Lung (tissue), 10 donors: ENCODE results near the gene RSRP1. TPM values are rescaled to one million over a fixed set of nuclear protein-coding genes. Genes with fewer than 3 reads are reported as not detected.
"Not testable (repeated sequence)": the region's sequence is repeated elsewhere in the genome, so short reads cannot be mapped to it uniquely, and the experiment has no call there.

Experiments
- ATAC-seq: fragments of 200-7000 bp; cut with Tn5 transposase; one replicate; pipeline ENCODE4 v1.9.1; 2020; ENCODE audit warnings: moderate number of reproducible peaks; ENCODE audit not compliant: insufficient read depth, low FRiP score
- DNase-seq, 3 donors: peaks; one replicate each; pipeline ENCODE4 v3.0.0-alpha.2; 2013 to 2017
- H3K27ac ChIP-seq, 2 donors: one replicate each; pipeline ENCODE4 v1.5.1; 2013; ENCODE audit warnings: mild to moderate bottlenecking in 2 of 2, moderate library complexity in 2 of 2, control low read depth in 1 of 2, inconsistent platforms in 1 of 2, low read depth in 1 of 2, low read length in 1 of 2
- H3K27me3 ChIP-seq, 3 donors: one replicate each; pipeline ENCODE4 v1.5.1; 2013; ENCODE audit warnings: low read length in 2 of 3; ENCODE audit not compliant: control insufficient read depth in 3 of 3, insufficient read depth in 3 of 3
- H3K36me3 ChIP-seq, 4 donors: one replicate each; pipeline ENCODE4 v1.5.1; 2013; ENCODE audit warnings: low read length in 4 of 4, mild to moderate bottlenecking in 1 of 4, moderate library complexity in 1 of 4; ENCODE audit not compliant: control insufficient read depth in 4 of 4, insufficient read depth in 4 of 4
- H3K4me1 ChIP-seq, 5 donors: one replicate each; pipeline ENCODE4 v1.5.1; 2013; ENCODE audit warnings: low read length in 5 of 5, mild to moderate bottlenecking in 2 of 5, moderate library complexity in 1 of 5; ENCODE audit not compliant: control insufficient read depth in 5 of 5, insufficient read depth in 5 of 5
- H3K4me3 ChIP-seq: one replicate; pipeline ENCODE4 v1.5.1; 2013; ENCODE audit warnings: mild to moderate bottlenecking, control low read depth, moderate library complexity
- H3K9ac ChIP-seq, 2 donors: one replicate each; pipeline ENCODE4 v1.5.1; 2013; ENCODE audit warnings: low read length in 2 of 2, control low read depth in 1 of 2; ENCODE audit not compliant: insufficient read depth in 1 of 2
- H3K9me3 ChIP-seq, 4 donors: one replicate each; pipeline ENCODE4 v1.5.1; 2013; ENCODE audit warnings: low read length in 3 of 4, mild to moderate bottlenecking in 1 of 4, moderate library complexity in 1 of 4; ENCODE audit not compliant: control insufficient read depth in 4 of 4, insufficient read depth in 3 of 4
- WGBS, 2 donors: extraction: QIAGEN DNeasy Blood & Tissue Kit; methylation state at CpG; one replicate each; pipeline ENCODE4 v1.1.7; 2013; 5-methylcytosine and 5-hydroxymethylcytosine counted together
- polyA plus RNA-seq, 2 donors: library from polyadenylated mRNA; stranded (reverse); fragments of 200-250 nt; gene quantifications; one replicate each; pipeline ENCODE4 v1.2.1, GENCODE V29; 2013
- total RNA-seq, 2 donors: library from RNA; depleted of rRNA in 1 of 2; stranded (reverse); fragments of >200 nt in 1 of 2; gene quantifications; one replicate each; pipeline ENCODE4 v1.2.1, GENCODE V29; 2014 to 2021
- donor health status: Bipolar disorder and iron deficiency.
- donor health status: healthy.
- donor health status: DM: yes; HTN: yes; CAD: no.

RSRP1 gene
- total and polyA plus RNA-seq, 4 donors, result 72.6 to 364 (median 157) TPM

GRCh38 chr1:25288573-25289101 is 41.4 kb upstream of the RSRP1 start:
- not testable (repeated sequence) for H3K27ac ChIP-seq, H3K9ac ChIP-seq, H3K36me3 ChIP-seq, ATAC-seq, DNase-seq, H3K9me3 ChIP-seq, H3K4me1 ChIP-seq, H3K4me3 ChIP-seq, H3K27me3 ChIP-seq
- 86 to 88% methylated on average over 3 to 5 of the region's 8 CpGs for WGBS, 2 donors

- not testable (repeated sequence) for ATAC-seq
These were observed 39.9 kb upstream of the RSRP1 start for GRCh38 chr1:25287164-25287563.

GRCh38 chr1:25285862-25286261 is 38.6 kb upstream of the RSRP1 start:
- not testable (repeated sequence) for H3K36me3 ChIP-seq, H3K9ac ChIP-seq, H3K27me3 ChIP-seq, ATAC-seq, H3K4me1 ChIP-seq, DNase-seq, H3K4me3 ChIP-seq, H3K9me3 ChIP-seq, H3K27ac ChIP-seq
- 88 to 93% methylated on average over 3 of the region's 3 CpGs for WGBS, 2 donors

More at GRCh38 chr1:25287164-25287563, 39.9 kb upstream of the RSRP1 start:
- H3K27me3 ChIP-seq, H3K4me1 ChIP-seq, H3K36me3 ChIP-seq, H3K4me3 ChIP-seq, H3K27ac ChIP-seq, H3K9ac ChIP-seq, DNase-seq, H3K9me3 ChIP-seq: not testable (repeated sequence)
- WGBS, 2 donors, result 79 to 80% methylated on average over 3 to 5 of the region's 6 CpGs

- H3K36me3 ChIP-seq, H3K4me1 ChIP-seq, ATAC-seq, H3K9me3 ChIP-seq, H3K27ac ChIP-seq, DNase-seq, H3K27me3 ChIP-seq, H3K9ac ChIP-seq, H3K4me3 ChIP-seq: not testable (repeated sequence)
- WGBS, 2 donors, result 70 to 74% methylated on average over 4 of the region's 5 CpGs
These were observed 32.4 kb upstream of the RSRP1 start for GRCh38 chr1:25279693-25280111.

GRCh38 chr1:25278790-25279189 is 31.5 kb upstream of the RSRP1 start:
- not testable (repeated sequence) for H3K4me1 ChIP-seq, H3K9me3 ChIP-seq, ATAC-seq, H3K27ac ChIP-seq, H3K9ac ChIP-seq, H3K4me3 ChIP-seq, DNase-seq, H3K27me3 ChIP-seq, H3K36me3 ChIP-seq
- WGBS, 2 donors, result 71 to 74% methylated on average over 4 to 5 of the region's 8 CpGs

- not testable (repeated sequence) for H3K36me3 ChIP-seq, ATAC-seq, DNase-seq, H3K27ac ChIP-seq, H3K4me1 ChIP-seq, H3K27me3 ChIP-seq, H3K4me3 ChIP-seq, H3K9me3 ChIP-seq, H3K9ac ChIP-seq
- WGBS, 2 donors, result 75 to 84% methylated on average over 2 of the region's 2 CpGs
These were observed 31.1 kb upstream of the RSRP1 start for GRCh38 chr1:25278358-25278757.

- not testable (repeated sequence) for H3K4me3 ChIP-seq, H3K9ac ChIP-seq, H3K9me3 ChIP-seq, H3K27ac ChIP-seq, H3K4me1 ChIP-seq, H3K27me3 ChIP-seq, H3K36me3 ChIP-seq, DNase-seq, ATAC-seq
- 86 to 100% methylated on average over 1 of the region's 1 CpG for WGBS, 2 donors
These were observed 30.0 kb upstream of the RSRP1 start for GRCh38 chr1:25277295-25277694.

- 78 to 85% methylated on average over 4 of the region's 4 CpGs for WGBS, 2 donors
- not testable (repeated sequence) for H3K9me3 ChIP-seq, H3K27ac ChIP-seq, ATAC-seq, H3K4me3 ChIP-seq, H3K4me1 ChIP-seq, H3K9ac ChIP-seq, DNase-seq, H3K36me3 ChIP-seq, H3K27me3 ChIP-seq
These were observed 28.4 kb upstream of the RSRP1 start for GRCh38 chr1:25275648-25276047.
